ENCODE measurements around the gene INTS1.
"Not testable (repeated sequence)": the region's sequence is repeated elsewhere in the genome, so short reads cannot be mapped to it uniquely, and the experiment has no call there.

INTS1 gene

GRCh38 chr7:1529383-1530116 lies 25.4 kb upstream of the INTS1 start:
- no peak for DNase-seq (ENCODE audit: low read depth in 2 of 2)

- DNase-seq (ENCODE audit: low read depth in 2 of 2), result no peak
These were observed 22.1 kb upstream of the INTS1 start for GRCh38 chr7:1526271-1526754.

- no peak for DNase-seq (ENCODE audit: low read depth in 2 of 2)
These were observed 21.2 kb upstream of the INTS1 start for GRCh38 chr7:1525409-1525808.

- DNase-seq (ENCODE audit: low read depth in 2 of 2), result no peak
These were observed 19.7 kb upstream of the INTS1 start for GRCh38 chr7:1523844-1524243.

GRCh38 chr7:1523208-1523607 lies 19.0 kb upstream of the INTS1 start:
- DNase-seq (ENCODE audit: low read depth in 2 of 2), result no peak

- DNase-seq (ENCODE audit: low read depth in 2 of 2), result no peak
These were observed 17.3 kb upstream of the INTS1 start for GRCh38 chr7:1521456-1521855.

GRCh38 chr7:1520539-1521234 lies 16.5 kb upstream of the INTS1 start:
- DNase-seq (ENCODE audit: low read depth in 2 of 2), result no peak

GRCh38 chr7:1519322-1519922 lies 15.2 kb upstream of the INTS1 start:
- not testable (repeated sequence) for DNase-seq (ENCODE audit: low read depth in 2 of 2)

- no peak for DNase-seq (ENCODE audit: low read depth in 2 of 2)
These were observed 12.5 kb upstream of the INTS1 start for GRCh38 chr7:1516586-1517251.

GRCh38 chr7:1515509-1515967 lies 11.3 kb upstream of the INTS1 start:
- not testable (repeated sequence) for DNase-seq (ENCODE audit: low read depth in 2 of 2)

- DNase-seq (ENCODE audit: low read depth in 2 of 2), result no peak
These were observed 10.8 kb upstream of the INTS1 start for GRCh38 chr7:1514995-1515401.

GRCh38 chr7:1514407-1514806 lies 10.2 kb upstream of the INTS1 start:
- no peak for DNase-seq (ENCODE audit: low read depth in 2 of 2)

- DNase-seq (ENCODE audit: low read depth in 2 of 2), result no peak
These were observed 9.5 kb upstream of the INTS1 start for GRCh38 chr7:1513657-1514095.

GRCh38 chr7:1512781-1513656 lies 8.8 kb upstream of the INTS1 start:
- no peak for DNase-seq (ENCODE audit: low read depth in 2 of 2)

- no peak for DNase-seq (ENCODE audit: low read depth in 2 of 2)
These were observed 7.5 kb upstream of the INTS1 start for GRCh38 chr7:1511444-1512422.

- no peak for DNase-seq (ENCODE audit: low read depth in 2 of 2)
These were observed 6.6 kb upstream of the INTS1 start for GRCh38 chr7:1510780-1511154.

- DNase-seq (ENCODE audit: low read depth in 2 of 2), result no peak
These were observed 5.0 kb upstream of the INTS1 start for GRCh38 chr7:1509226-1509625.

- no peak for DNase-seq (ENCODE audit: low read depth in 2 of 2)
These were observed 4.1 kb upstream of the INTS1 start for GRCh38 chr7:1508277-1508758.

GRCh38 chr7:1505731-1506550 lies 1.8 kb upstream of the INTS1 start:
- no peak for DNase-seq (ENCODE audit: low read depth in 2 of 2)
